K562 (cell line): ENCODE data around the gene DMGDH. TPM values are rescaled to one million over a fixed set of nuclear protein-coding genes. Genes with fewer than 3 reads are reported as not detected.

ENCODE experiments used
- ATAC-seq: fragments of 200-7000 bp; cut with Tn5 transposase; 3 replicates; pipeline ENCODE4 v1.9.1; 2020; ENCODE audit warnings: moderate library complexity
- BruUV-seq: library from RNA; stranded (reverse); fragments of 400-500 nt; replicated peaks from 2 replicates; lab custom pipeline; 2021; lab: Mats Ljungman, UMichigan
- CTCF ChIA-PET: fragments of 300-600 bp; formaldehyde crosslinking; extraction: SDS; loops from one replicate; lab custom pipeline; 2021; ENCODE audit warnings: low intra/inter-chr PET ratio; lab: Yijun Ruan, JAX
- POLR2A ChIA-PET: fragments of 300-600, 350-650 bp; sonication (Branson Sonifier 250); formaldehyde crosslinking; extraction: SDS; loops from one replicate; lab custom pipeline; 2021; ENCODE audit warnings: antibody characterized with exemption, inconsistent platforms; lab: Yijun Ruan, JAX
- DNase-seq, 4 experiments: peaks; one replicate each; pipeline versions ENCODE4 v3.0.0 to v3.0.0-alpha.2; 2011 to 2018; ENCODE audit warnings: low spot score in 3 of 4, mixed read lengths in 3 of 4; ENCODE audit errors: extremely low read depth in 1 of 4
- FAIRE-seq: peaks from 2 replicates; lab custom pipeline; 2011; peaks lifted over from hg19 to GRCh38; lab: Jason Lieb, UNC
- H2AFZ ChIP-seq: 2 replicates; pipeline ENCODE4 v1.6.0; 2011; ENCODE audit warnings: low read depth, low read length, control low read depth, inconsistent platforms
- H3K27ac ChIP-seq: fragments of 200-600 bp; 3 replicates; pipeline ENCODE4 v1.8.0; 2011; ENCODE audit warnings: low read depth, mild to moderate bottlenecking, control low read depth, inconsistent platforms, low read length, moderate library complexity, mixed read lengths; ENCODE audit errors: extremely low read depth
- H3K27me3 ChIP-seq, 2 experiments: fragments of 300-600 bp in 1 of 2; 2 replicates in 1 of 2; 3 replicates in 1 of 2; pipeline versions ENCODE4 v1.6.0 to v1.8.0; 2011; ENCODE audit warnings: inconsistent platforms in 2 of 2, low read length in 2 of 2, mild to moderate bottlenecking in 1 of 2, mixed read lengths in 1 of 2, moderate library complexity in 1 of 2; ENCODE audit not compliant: control insufficient read depth in 2 of 2, insufficient read depth in 2 of 2
- H3K36me3 ChIP-seq: fragments of 300-600 bp; 3 replicates; pipeline ENCODE4 v1.8.0; 2011; ENCODE audit warnings: mild to moderate bottlenecking, low read length, inconsistent platforms; ENCODE audit not compliant: control insufficient read depth, insufficient read depth
- H3K4me1 ChIP-seq, 2 experiments: fragments of 200-600 bp in 1 of 2; replicated peaks in 1 of 2; 2 replicates in 1 of 2; 3 replicates in 1 of 2; pipeline versions ENCODE4 v1.5.1 to v1.8.0; 2011; ENCODE audit warnings: inconsistent platforms in 2 of 2, low read length in 2 of 2, mild to moderate bottlenecking in 1 of 2, mixed read lengths in 1 of 2, moderate library complexity in 1 of 2; ENCODE audit not compliant: control insufficient read depth in 2 of 2, insufficient read depth in 2 of 2
- H3K4me2 ChIP-seq: 2 replicates; pipeline ENCODE4 v1.6.1; 2011; ENCODE audit warnings: low read length, control low read depth, inconsistent platforms, mixed read lengths; ENCODE audit not compliant: insufficient read depth
- H3K4me3 ChIP-seq: fragments of 200-600 bp; sonication (generic), shearing (Covaris generic); 2 replicates; pipeline ENCODE4 v1.5.1; 2016; ENCODE audit warnings: control low read depth, inconsistent platforms
- H3K79me2 ChIP-seq: fragments of 200-600 bp; 3 replicates; pipeline ENCODE4 v1.8.0; 2011; ENCODE audit warnings: low read length, inconsistent platforms; ENCODE audit not compliant: control insufficient read depth, insufficient read depth
- H3K9ac ChIP-seq, 2 experiments: 2 replicates each; pipeline versions ENCODE4 v1.6.0 to v1.6.1; 2011; ENCODE audit warnings: low read depth in 2 of 2, low read length in 2 of 2, control low read depth in 1 of 2, inconsistent platforms in 1 of 2, mild to moderate bottlenecking in 1 of 2, mixed read lengths in 1 of 2; ENCODE audit not compliant: insufficient read depth in 1 of 2
- H3K9me1 ChIP-seq: one replicate; pipeline ENCODE4 v1.6.0; 2011; ENCODE audit warnings: inconsistent platforms, mild to moderate bottlenecking, low read length, moderate library complexity; ENCODE audit not compliant: control insufficient read depth, insufficient read depth
- H3K9me3 ChIP-seq: replicated peaks from 2 replicates; pipeline ENCODE4 v1.5.1; 2011; ENCODE audit warnings: low read depth, low read length, inconsistent platforms; ENCODE audit not compliant: control insufficient read depth, insufficient read depth
- H4K20me1 ChIP-seq: replicated peaks from 2 replicates; pipeline ENCODE4 v1.6.1; 2011; ENCODE audit warnings: low read length, inconsistent platforms, mixed read lengths; ENCODE audit not compliant: control insufficient read depth, insufficient read depth
- CEBPG ChIP-seq, 3 experiments: fragments of 200-800 bp in 1 of 3; sonication (Bioruptor generic) in 1 of 3; sonication (generic) in 1 of 3; formaldehyde crosslinking in 1 of 3; IDR thresholded peaks in 2 of 3; conservative IDR thresholded peaks in 1 of 3; 2 replicates each; pipeline versions ENCODE4 v1.6.1 to v1.8.0; 2016 to 2022; ENCODE audit warnings: missing compliant biosample characterization in 2 of 3, missing genetic modification characterization in 2 of 3, mild to moderate bottlenecking in 1 of 3, missing genetic modification reagents in 1 of 3
- ETV6 ChIP-seq, 3 experiments: fragments of 150-350 bp in 1 of 3; sonication (generic) in 1 of 3; formaldehyde crosslinking in 1 of 3; IDR thresholded peaks; 2 replicates each; pipeline versions ENCODE4 v1.6.1 to v1.8.0; 2014 to 2022; ENCODE audit warnings: borderline replicate concordance in 2 of 3, low read depth in 2 of 3, antibody characterized with exemption in 1 of 3, low read length in 1 of 3, mild to moderate bottlenecking in 1 of 3, missing genetic modification reagents in 1 of 3
- HNRNPL ChIP-seq: fragments of 200-400 bp; formaldehyde crosslinking; IDR thresholded peaks from 2 replicates; pipeline ENCODE4 v1.6.1; 2017; ENCODE audit warnings: low read depth, mild to moderate bottlenecking, low read length
- RFX5 ChIP-seq: IDR thresholded peaks from 2 replicates; pipeline ENCODE4 v1.6.1; 2011; ENCODE audit warnings: low read depth, mild to moderate bottlenecking, improper control_type of control experiment, low read length
- WGBS: fragments of 100-300 bp; shearing (Covaris generic); methylation state at CpG from one replicate; pipeline ENCODE4 v1.1.6; 2016; ENCODE audit warnings: low coverage, mixed read lengths; ENCODE audit not compliant: insufficient coverage; ENCODE audit errors: missing lambda C conversion rate; 5-methylcytosine and 5-hydroxymethylcytosine counted together
- in situ Hi-C: fragments of 300-500 bp; cut with MboI; formaldehyde crosslinking; loops from 4 replicates; pipeline ENCODE4 v1.15.0; 2018; ENCODE audit warnings: inconsistent platforms, mixed read lengths
- intact Hi-C: fragments of 100-400 bp; cut with micrococcal nuclease; formaldehyde crosslinking; loops from 2 replicates; pipeline ENCODE4 v1.14.2; 2022
- polyA plus RNA-seq, 8 experiments: library from polyadenylated mRNA; depleted of rRNA in 4 of 8; stranded (reverse) in 5 of 8; unstranded in 3 of 8; fragments of >200 nt; fragmentation: Nextera tagmentation in 2 of 8; fragmentation: Illumina TruSeq in 1 of 8; extraction: Ambion mirVana in 2 of 8; extraction: Trizol in 1 of 8; gene quantifications; 2 replicates each; pipeline versions ENCODE4 v1.2.1 to v1.2.3, GENCODE V29; 2011 to 2014; ENCODE audit warnings: inconsistent platforms in 1 of 8, missing spikeins in 1 of 8
- total RNA-seq, 7 experiments: library from RNA; depleted of rRNA in 6 of 7; stranded (reverse); fragments of >200 nt in 6 of 7; fragmentation: Illumina TruSeq in 2 of 7; extraction: Trizol in 2 of 7; gene quantifications; 2 replicates each; pipeline versions ENCODE4 v1.2.1 to v1.2.3, GENCODE V29; 2011 to 2021; ENCODE audit warnings: low replicate concordance in 1 of 7
- TF ChIP-seq, protein P1 (sequence below): fragments of 450-650 bp; conservative IDR thresholded peaks from 2 replicates; pipeline ENCODE4 v1.6.1; 2016; ENCODE audit warnings: missing genetic modification characterization, low read depth, mild to moderate bottlenecking, missing compliant biosample characterization, moderate library complexity

Gene DMGDH
- total and polyA plus RNA-seq, 9 of the 15 experiments (the other 6 are each of a cell fraction or from before 2014, with no cell fraction given): 0.13 to 0.58 TPM; not detected in 7

DNA sequence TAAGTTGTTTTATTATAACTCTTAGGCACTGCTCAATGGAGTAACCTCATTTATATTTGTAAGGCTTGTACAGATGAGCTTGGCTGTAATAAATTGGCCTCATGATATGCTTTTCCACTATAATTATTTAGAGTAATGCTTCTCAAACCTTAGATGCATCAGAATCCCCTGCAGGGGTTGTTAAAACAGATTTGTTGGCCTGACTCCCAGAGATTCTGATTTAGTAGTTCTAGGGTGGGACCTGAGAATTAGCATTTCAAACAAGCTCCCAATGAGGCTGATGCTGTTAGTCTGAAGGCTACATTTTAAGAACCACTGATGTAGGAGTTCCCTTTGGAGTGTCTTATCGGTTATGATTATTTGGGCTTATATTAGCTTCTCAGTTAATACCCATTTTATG is 46.1 kb downstream of the DMGDH start:
- no peak overlapping the region for H3K27ac ChIP-seq
- H3K27me3 ChIP-seq: peaks cover 3 to 6% of the 10 kb centered on the region in 2 experiments; a peak in 3 of 5 replicates
- no peaks in the 10 kb centered on the region for H4K20me1 ChIP-seq
- in situ Hi-C loops: loop anchor here (10.0 to 25.0 kb wide), 2 partner anchors 451 to 1289 kb away; partner anchors contain the start of gene SPZ1
- H3K9ac ChIP-seq: no peak overlapping the region
- ChIA-PET CTCF (interaction anchor here (5.1 kb wide), 1 partner anchor 109 kb away, joined by 62 read pairs; no protein-coding TSS in a partner anchor), POLR2A (no interaction called here)
- no peaks in the 10 kb centered on the region for H3K9me3 ChIP-seq
- H3K4me3 ChIP-seq: no peak overlapping the region
- WGBS: 0% methylated on average over 1 of the region's 1 CpG
- no peaks in the 10 kb centered on the region for H3K79me2 ChIP-seq
- ATAC-seq (no peak), DNase-seq (no peak), FAIRE-seq (no peak)
- TF ChIP-seq HNRNPL (no peak), RFX5 (no peak), CEBPG (CRISPR knock-in tag; IDR thresholded peaks at IDR 0.05) (no peak), CEBPG (tag; conservative IDR thresholded peaks at IDR 0.05 in 1 of 2, IDR thresholded peaks at IDR 0.05 in 1 of 2) (no peak), ETV6 (IDR thresholded peaks at IDR 0.05; ENCODE audit: borderline replicate concordance in 1 of 2, low read depth in 2 of 2, low read length in 1 of 2) (no peak), ETV6 (CRISPR knock-in tag; IDR thresholded peaks at IDR 0.05; ENCODE audit: borderline replicate concordance) (no peak)
- TF ChIP-seq, protein P1, sequence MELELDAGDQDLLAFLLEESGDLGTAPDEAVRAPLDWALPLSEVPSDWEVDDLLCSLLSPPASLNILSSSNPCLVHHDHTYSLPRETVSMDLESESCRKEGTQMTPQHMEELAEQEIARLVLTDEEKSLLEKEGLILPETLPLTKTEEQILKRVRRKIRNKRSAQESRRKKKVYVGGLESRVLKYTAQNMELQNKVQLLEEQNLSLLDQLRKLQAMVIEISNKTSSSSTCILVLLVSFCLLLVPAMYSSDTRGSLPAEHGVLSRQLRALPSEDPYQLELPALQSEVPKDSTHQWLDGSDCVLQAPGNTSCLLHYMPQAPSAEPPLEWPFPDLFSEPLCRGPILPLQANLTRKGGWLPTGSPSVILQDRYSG (tag): no peak
- no peak overlapping the region for H2AFZ ChIP-seq
- H3K4me2 ChIP-seq: no peak overlapping the region
- no TSS peak for BruUV-seq
- H3K4me1 ChIP-seq: no peaks in the 10 kb centered on the region; a peak in 1 of 5 replicates
- intact Hi-C loops: loop anchor here (10.0 kb wide), 1 partner anchor 831 kb away; no protein-coding TSS in a partner anchor
- no peaks in the 10 kb centered on the region for H3K9me1 ChIP-seq
- H3K36me3 ChIP-seq: no peaks in the 10 kb centered on the region
